GM19025 (cell line): ENCODE data around the gene LRRIQ1.
"Not testable (repeated sequence)": the region's sequence is repeated elsewhere in the genome, so short reads cannot be mapped to it uniquely, and the experiment has no call there.

ENCODE experiments used
- ATAC-seq: cut with Tn5 transposase; IDR thresholded peaks from one replicate; pipeline ENCODE4 v1.9.1; 2021; ENCODE audit warnings: mild to moderate bottlenecking, low read depth, moderate library complexity; ENCODE audit not compliant: unreplicated experiment

Gene LRRIQ1

DNA sequence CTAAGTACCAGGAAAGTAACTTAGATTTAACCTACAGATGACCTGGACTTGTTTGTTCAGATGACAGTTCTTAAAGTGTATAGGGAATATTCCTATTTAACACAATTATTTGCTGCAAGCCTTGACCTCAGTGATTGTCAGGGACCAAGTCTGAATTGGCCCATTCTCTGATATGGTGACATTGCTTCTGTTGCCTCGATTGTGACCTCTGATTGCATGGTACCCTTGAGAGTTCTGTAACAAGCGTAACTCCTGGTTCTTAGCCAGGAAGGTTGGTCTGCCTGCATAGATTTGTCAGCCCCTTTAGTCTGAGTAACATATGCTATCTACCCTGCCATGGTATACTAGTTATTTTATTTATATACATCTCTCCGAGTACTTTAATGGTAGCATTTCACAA is 150.1 kb downstream of the LRRIQ1 start:
- ATAC-seq: no peak

DNA sequence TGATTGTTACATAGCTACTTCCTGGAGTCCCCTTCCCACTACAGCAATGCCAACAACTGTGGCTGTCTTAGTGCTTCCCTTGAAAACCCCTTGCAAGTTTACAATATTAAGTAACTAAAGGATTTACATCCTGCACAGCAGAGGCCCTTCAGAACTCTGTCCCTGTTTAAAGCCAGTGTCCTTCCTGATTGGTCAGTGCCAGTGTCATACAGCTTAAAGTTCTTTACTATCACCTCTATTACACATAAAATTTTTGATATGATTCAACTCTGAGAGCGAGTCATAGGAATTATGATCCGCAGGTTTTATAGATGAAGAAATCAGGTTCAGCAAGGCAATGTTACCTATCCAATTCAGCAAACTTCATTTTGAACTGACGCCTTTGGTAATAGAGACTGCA is 152.5 kb downstream of the LRRIQ1 start:
- ATAC-seq: no peak

- ATAC-seq: no peak
Observed at GRCh38 chr12:85190728-85191127, 154.6 kb downstream of the LRRIQ1 start.

DNA sequence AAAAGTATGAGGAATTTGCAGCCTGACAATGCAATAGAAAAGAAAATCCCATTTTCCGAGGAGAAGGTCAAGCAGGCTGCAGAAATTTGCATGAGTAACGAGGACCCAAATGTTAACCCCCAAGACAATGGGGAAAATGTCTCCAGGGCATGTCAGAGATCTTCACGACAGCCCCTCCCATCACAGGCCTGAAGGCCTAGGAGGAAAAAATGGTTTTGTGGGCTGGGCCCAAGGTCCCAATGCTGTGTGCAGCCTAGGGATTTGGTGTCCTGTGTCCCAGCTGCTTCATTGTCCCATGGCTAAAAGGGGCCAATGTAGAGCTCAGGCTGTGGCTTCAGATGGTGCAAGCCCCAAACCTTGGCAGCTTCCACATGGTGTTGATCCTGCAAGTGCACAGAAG is 167.7 kb downstream of the LRRIQ1 start:
- ATAC-seq: not testable (repeated sequence)

- no peak for ATAC-seq
Observed at GRCh38 chr12:85206543-85206942, 170.4 kb downstream of the LRRIQ1 start.

GRCh38 chr12:85224339-85224738 is 188.2 kb downstream of the LRRIQ1 start:
- not testable (repeated sequence) for ATAC-seq

GRCh38 chr12:85225501-85225900 is 189.3 kb downstream of the LRRIQ1 start:
- ATAC-seq: no peak

- no peak for ATAC-seq
Observed at GRCh38 chr12:85237327-85237726, 201.2 kb downstream of the LRRIQ1 start.

DNA sequence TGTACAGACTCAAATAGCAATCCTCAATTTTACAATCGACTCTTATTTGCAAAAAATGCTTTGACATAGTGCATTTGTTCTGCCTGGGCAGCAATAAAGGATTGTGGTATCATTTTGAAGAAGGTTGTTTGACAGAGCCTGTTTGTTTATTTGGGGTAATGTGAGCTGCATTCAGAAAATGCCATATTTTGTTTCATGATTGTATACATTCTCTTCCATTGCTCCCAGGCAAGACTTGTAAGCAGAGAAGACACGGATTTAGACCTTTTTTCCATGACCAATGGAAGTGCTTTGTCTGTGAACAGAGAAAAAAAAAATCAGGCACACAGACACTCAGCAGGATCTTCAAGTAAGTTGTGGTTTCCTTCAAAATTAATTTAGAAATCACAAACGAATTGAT is 208.4 kb downstream of the LRRIQ1 start:
- ATAC-seq: no peak

- ATAC-seq: no peak
Observed at GRCh38 chr12:85253853-85254252, 217.7 kb downstream of the LRRIQ1 start.

DNA sequence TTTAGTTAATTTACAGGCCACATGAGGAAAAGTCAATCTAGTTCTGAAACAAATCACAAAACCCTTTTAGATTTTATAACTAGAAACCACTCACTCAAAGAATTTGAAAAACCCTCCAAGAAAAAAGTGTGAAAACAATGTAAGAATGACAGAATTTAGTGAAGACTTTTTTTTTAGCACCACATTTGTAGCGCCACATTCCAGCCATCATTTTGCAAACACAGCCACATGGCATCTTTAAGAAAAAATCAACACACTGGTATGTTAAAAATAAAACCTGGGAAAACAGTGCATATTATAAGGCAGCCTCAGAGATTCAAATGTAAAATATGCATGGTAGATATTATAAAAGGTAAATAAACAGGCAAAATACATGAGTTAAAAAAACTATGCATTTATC is 221.5 kb downstream of the LRRIQ1 start:
- no peak for ATAC-seq

GRCh38 chr12:85260447-85260846 is 224.3 kb downstream of the LRRIQ1 start:
- no peak for ATAC-seq

DNA sequence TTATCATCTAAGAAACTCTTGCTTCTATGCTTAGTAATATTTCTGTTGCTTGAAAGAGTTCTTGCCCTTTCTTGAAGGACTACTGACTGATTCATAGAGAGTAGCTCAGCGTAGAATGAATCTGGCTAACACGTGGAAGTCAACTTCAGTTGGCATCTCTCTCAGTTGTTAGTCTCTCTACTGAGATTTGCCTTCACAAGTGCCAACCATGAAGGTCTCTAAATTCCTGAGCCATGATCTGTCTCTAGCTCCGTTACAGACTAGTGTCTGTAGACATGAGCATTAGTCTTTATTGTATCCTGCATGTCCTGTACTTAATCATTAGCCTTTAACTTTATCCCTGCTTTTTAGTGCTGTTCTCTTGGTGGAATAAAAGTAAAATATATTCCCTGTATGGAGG is 224.7 kb downstream of the LRRIQ1 start:
- ATAC-seq: no peak

- no peak for ATAC-seq
Observed at GRCh38 chr12:85266356-85266755, 230.2 kb downstream of the LRRIQ1 start.

GRCh38 chr12:85273381-85274314 is 237.5 kb downstream of the LRRIQ1 start:
- ATAC-seq: peak; percentile 43

- ATAC-seq: no peak
Observed at GRCh38 chr12:85274315-85274651, 238.1 kb downstream of the LRRIQ1 start.

GRCh38 chr12:85275374-85275773 is 239.2 kb downstream of the LRRIQ1 start:
- no peak for ATAC-seq

- no peak for ATAC-seq
Observed at GRCh38 chr12:85277191-85277590, 241.0 kb downstream of the LRRIQ1 start.

GRCh38 chr12:85277900-85278597 is 241.9 kb downstream of the LRRIQ1 start:
- no peak for ATAC-seq

DNA sequence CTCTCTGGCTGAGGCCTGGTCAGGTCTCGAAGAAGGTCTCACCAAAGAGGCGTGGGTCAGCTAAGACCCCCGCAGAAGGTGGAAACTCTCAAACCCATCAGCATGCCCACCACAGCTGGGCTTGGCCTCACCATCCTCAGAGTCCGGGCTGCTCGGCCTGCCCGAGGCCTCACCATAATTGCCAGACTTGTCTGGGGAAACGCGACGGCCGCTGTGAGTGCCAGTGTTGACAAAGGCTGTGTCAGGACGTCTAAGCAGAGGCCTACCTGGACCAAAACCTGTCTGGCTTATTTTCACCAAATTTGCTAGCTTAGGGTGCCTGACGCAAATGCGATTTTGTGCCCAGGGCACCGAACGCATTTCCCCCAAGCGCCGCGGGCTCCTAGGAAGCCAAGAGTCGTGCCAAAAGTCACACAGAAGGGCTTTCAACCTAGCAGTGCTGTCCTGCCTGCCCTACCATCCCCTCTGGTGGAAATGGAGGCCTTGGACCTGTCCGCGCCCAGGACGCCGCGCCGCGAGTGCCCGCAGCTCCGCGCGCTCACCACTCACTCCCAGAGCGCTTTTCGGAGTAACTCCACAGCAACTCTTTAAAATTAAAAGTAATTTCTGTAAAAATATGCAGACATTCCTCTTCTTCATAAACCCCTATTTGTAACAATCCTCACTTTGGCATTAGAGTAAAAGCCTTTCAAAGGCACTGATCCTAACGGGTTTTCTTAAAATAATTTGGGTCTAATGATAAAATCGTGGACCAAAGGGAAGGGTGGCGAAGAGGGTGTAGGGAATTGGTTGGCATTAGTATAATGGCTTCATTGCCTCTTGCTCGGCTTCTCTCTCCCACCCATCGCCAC is 242.7 kb downstream of the LRRIQ1 start:
- no peak for ATAC-seq
